ENCODE results near the gene SMPX.

GRCh38 chrX:21730026-21730425 is 27.9 kb downstream of the SMPX start:
- TF ChIP-seq CTCF (IDR thresholded peaks at IDR 0.05; ENCODE audit: low read depth, low read length, poor library complexity, severe bottlenecking): no peak
- TF ChIP-seq EZH2phosphoT487 (IDR thresholded peaks at IDR 0.05; ENCODE audit: borderline replicate concordance, low read length): no peak
